Trophoblast cell (in vitro differentiated cells and primary cell): ENCODE results near the gene DOCK11.

Source experiments
- DNase-seq, 2 donors: peaks; one replicate each; pipeline ENCODE4 v3.0.0-alpha.2; 2016
- H2AFZ ChIP-seq: 2 replicates; pipeline ENCODE4 v1.6.1; 2013; ENCODE audit warnings: low read length, moderate library complexity, mild to moderate bottlenecking; ENCODE audit not compliant: insufficient read depth, poor library complexity
- H2AK5ac ChIP-seq: 2 replicates; pipeline ENCODE4 v1.6.1; 2013; ENCODE audit warnings: mild to moderate bottlenecking, low read length
- H2BK120ac ChIP-seq: 2 replicates; pipeline ENCODE4 v1.6.1; 2013; ENCODE audit warnings: low read length, mild to moderate bottlenecking, moderate library complexity; ENCODE audit not compliant: insufficient read depth, poor library complexity
- H2BK12ac ChIP-seq: 2 replicates; pipeline ENCODE4 v1.6.1; 2013; ENCODE audit warnings: mild to moderate bottlenecking, low read length, moderate library complexity
- H2BK5ac ChIP-seq: 2 replicates; pipeline ENCODE4 v1.6.1; 2013; ENCODE audit warnings: low read length, low read depth, moderate library complexity, mild to moderate bottlenecking; ENCODE audit not compliant: poor library complexity
- H3K14ac ChIP-seq: 2 replicates; pipeline ENCODE4 v1.6.1; 2013; ENCODE audit warnings: mild to moderate bottlenecking, low read length
- H3K18ac ChIP-seq: 2 replicates; pipeline ENCODE4 v1.6.1; 2013; ENCODE audit warnings: mild to moderate bottlenecking, low read length
- H3K23ac ChIP-seq: 2 replicates; pipeline ENCODE4 v1.6.1; 2013; ENCODE audit warnings: low read length
- H3K27ac ChIP-seq: 2 replicates; pipeline ENCODE4 v1.5.1; 2013; ENCODE audit warnings: low read depth, mild to moderate bottlenecking, inconsistent platforms, low read length, moderate library complexity
- H3K27me3 ChIP-seq: 2 replicates; pipeline ENCODE4 v1.6.1; 2013; ENCODE audit warnings: inconsistent platforms, mild to moderate bottlenecking, low read length, moderate library complexity; ENCODE audit not compliant: insufficient read depth
- H3K36me3 ChIP-seq, 2 experiments: 1 replicate in 1 of 2; 2 replicates in 1 of 2; pipeline ENCODE4 v1.6.1; 2013; ENCODE audit warnings: low read length in 2 of 2, mild to moderate bottlenecking in 2 of 2, moderate library complexity in 1 of 2; ENCODE audit not compliant: insufficient read depth in 2 of 2, control insufficient read depth in 1 of 2
- H3K4ac ChIP-seq: 2 replicates; pipeline ENCODE4 v1.6.1; 2013; ENCODE audit warnings: low read depth, mild to moderate bottlenecking, low read length, moderate library complexity
- H3K4me1 ChIP-seq, 2 experiments: 1 replicate in 1 of 2; 2 replicates in 1 of 2; pipeline ENCODE4 v1.6.1; 2013; ENCODE audit warnings: low read length in 2 of 2, mild to moderate bottlenecking in 2 of 2, moderate library complexity in 1 of 2; ENCODE audit not compliant: insufficient read depth in 2 of 2, control insufficient read depth in 1 of 2
- H3K4me2 ChIP-seq: 2 replicates; pipeline ENCODE4 v1.6.1; 2013; ENCODE audit warnings: inconsistent platforms, mild to moderate bottlenecking, low read length, moderate library complexity
- H3K4me3 ChIP-seq: 2 replicates; pipeline ENCODE4 v1.5.1; 2013; ENCODE audit warnings: mild to moderate bottlenecking, low read depth, low read length, inconsistent platforms
- H3K79me1 ChIP-seq: one replicate; pipeline ENCODE4 v1.6.1; 2013; ENCODE audit warnings: low read length
- H3K79me2 ChIP-seq: 2 replicates; pipeline ENCODE4 v1.6.1; 2013; ENCODE audit warnings: low read length, mild to moderate bottlenecking; ENCODE audit not compliant: control insufficient read depth, insufficient read depth, poor library complexity
- H3K9ac ChIP-seq: 2 replicates; pipeline ENCODE4 v1.6.1; 2013; ENCODE audit warnings: mild to moderate bottlenecking, low read length
- H3K9me3 ChIP-seq: 2 replicates; pipeline ENCODE4 v1.6.1; 2013; ENCODE audit warnings: low read depth, mild to moderate bottlenecking, control low read depth, inconsistent platforms, low read length; ENCODE audit not compliant: insufficient read depth
- H4K12ac ChIP-seq: 2 replicates; pipeline ENCODE4 v1.6.1; 2013; ENCODE audit warnings: low read depth, mild to moderate bottlenecking, low read length, moderate library complexity
- H4K8ac ChIP-seq: 2 replicates; pipeline ENCODE4 v1.6.1; 2013; ENCODE audit warnings: low read depth, mild to moderate bottlenecking, low read length, moderate library complexity
- H4K91ac ChIP-seq: one replicate; pipeline ENCODE4 v1.6.1; 2013; ENCODE audit warnings: low read depth, mild to moderate bottlenecking, low read length, moderate library complexity
- WGBS: extraction: QIAGEN DNeasy Blood & Tissue Kit; methylation state at CpG from one replicate; pipeline ENCODE4 v1.1.7; 2013; ENCODE audit warnings: missing lambda C conversion rate; ENCODE audit not compliant: insufficient read length, insufficient coverage; ENCODE audit errors: extremely low coverage; 5-methylcytosine and 5-hydroxymethylcytosine counted together

The DOCK11 gene

GRCh38 chrX:118637997-118638396 lies 142.4 kb downstream of the DOCK11 start:
- Histone ChIP-seq H3K23ac (no peak overlapping the region), H3K27ac (no peak overlapping the region), H4K12ac (no peak overlapping the region), H3K4me2 (no peak overlapping the region), H2AK5ac (no peak overlapping the region), H3K36me3 (peaks cover 0 to 2% of the 10 kb centered on the region in 2 experiments), H3K4me1 (no peaks in the 10 kb centered on the region), H3K9me3 (no peaks in the 10 kb centered on the region), H4K8ac (no peak overlapping the region), H3K79me1 (no peaks in the 10 kb centered on the region), H3K14ac (no peak overlapping the region), H4K91ac (no peak overlapping the region), H2BK12ac (no peak overlapping the region), H3K79me2 (no peaks in the 10 kb centered on the region), H3K18ac (no peak overlapping the region), H2AFZ (no peak overlapping the region), H3K4ac (no peak overlapping the region), H3K4me3 (no peak overlapping the region), H2BK5ac (no peak overlapping the region), H3K27me3 (no peaks in the 10 kb centered on the region), H3K9ac (no peak overlapping the region), H2BK120ac (no peak overlapping the region)
- no CpG with 5 or more reads among the region's 2 CpGs for WGBS
- peak in 1 of 2 donors; percentile 14 for DNase-seq

GRCh38 chrX:118644378-118644777 lies 148.8 kb downstream of the DOCK11 start:
- no peak overlapping the region for H4K91ac ChIP-seq
- no peak overlapping the region for H4K8ac ChIP-seq
- no peak overlapping the region for H3K14ac ChIP-seq
- H3K9ac ChIP-seq, result no peak overlapping the region
- no peaks in the 10 kb centered on the region for H3K79me1 ChIP-seq
- H3K4me2 ChIP-seq, result no peak overlapping the region
- no peak overlapping the region for H3K4me3 ChIP-seq
- H2BK12ac ChIP-seq, result no peak overlapping the region
- H3K36me3 ChIP-seq, result no peaks in the 10 kb centered on the region
- no peaks in the 10 kb centered on the region for H3K27me3 ChIP-seq
- H3K27ac ChIP-seq, result no peak overlapping the region
- H4K12ac ChIP-seq, result no peak overlapping the region
- no peak overlapping the region for H2AFZ ChIP-seq
- peak in 1 of 2 donors; percentile 16 for DNase-seq
- no peak overlapping the region for H3K4ac ChIP-seq
- H3K18ac ChIP-seq, result no peak overlapping the region
- H3K9me3 ChIP-seq, result no peaks in the 10 kb centered on the region
- no CpG with 5 or more reads among the region's 1 CpG for WGBS
- no peak overlapping the region for H3K23ac ChIP-seq
- no peak overlapping the region for H2AK5ac ChIP-seq
- H3K4me1 ChIP-seq, result no peaks in the 10 kb centered on the region
- no peaks in the 10 kb centered on the region for H3K79me2 ChIP-seq
- H2BK120ac ChIP-seq, result no peak overlapping the region
- no peak overlapping the region for H2BK5ac ChIP-seq

GRCh38 chrX:118652717-118653116 lies 157.1 kb downstream of the DOCK11 start:
- Histone ChIP-seq H4K8ac (no peak overlapping the region), H3K4me2 (no peak overlapping the region), H3K4me3 (no peak overlapping the region), H2BK120ac (no peak overlapping the region), H3K4me1 (no peaks in the 10 kb centered on the region), H2BK12ac (no peak overlapping the region), H3K79me2 (no peaks in the 10 kb centered on the region), H3K27me3 (no peaks in the 10 kb centered on the region), H3K36me3 (no peaks in the 10 kb centered on the region), H3K9ac (no peak overlapping the region), H3K23ac (no peak overlapping the region), H4K12ac (no peak overlapping the region), H3K27ac (no peak overlapping the region), H3K14ac (no peak overlapping the region), H3K79me1 (no peaks in the 10 kb centered on the region), H4K91ac (no peak overlapping the region), H2AK5ac (no peak overlapping the region), H3K18ac (no peak overlapping the region), H3K9me3 (no peaks in the 10 kb centered on the region), H3K4ac (no peak overlapping the region), H2AFZ (no peak overlapping the region), H2BK5ac (no peak overlapping the region)
- peak in 1 of 2 donors; percentile 26 for DNase-seq
- no CpG with 5 or more reads among the region's 3 CpGs for WGBS

- Histone ChIP-seq H3K4me1 (no peaks in the 10 kb centered on the region), H3K4me2 (no peak overlapping the region), H4K8ac (no peak overlapping the region), H3K4me3 (no peak overlapping the region), H2AK5ac (no peak overlapping the region), H4K12ac (no peak overlapping the region), H3K27me3 (no peaks in the 10 kb centered on the region), H3K23ac (no peak overlapping the region), H3K14ac (no peak overlapping the region), H3K36me3 (no peaks in the 10 kb centered on the region), H3K79me2 (no peaks in the 10 kb centered on the region), H4K91ac (no peak overlapping the region), H2BK12ac (no peak overlapping the region), H2AFZ (no peak overlapping the region), H2BK120ac (no peak overlapping the region), H3K18ac (no peak overlapping the region), H3K9me3 (no peaks in the 10 kb centered on the region), H3K9ac (no peak overlapping the region), H3K79me1 (no peaks in the 10 kb centered on the region), H3K4ac (no peak overlapping the region), H2BK5ac (no peak overlapping the region), H3K27ac (no peak overlapping the region)
- no peak for DNase-seq
- WGBS, result no CpG with 5 or more reads among the region's 3 CpGs
Measured at GRCh38 chrX:118654331-118654730, 158.7 kb downstream of the DOCK11 start.
